ACHN (cell line): Measurements from ENCODE around the gene SSTR3.
"Not testable (repeated sequence)": the region's sequence is repeated elsewhere in the genome, so short reads cannot be mapped to it uniquely, and the experiment has no call there.

ENCODE experiments used
- DNase-seq: peaks from one replicate; pipeline ENCODE4 v3.0.0-alpha.2; 2015
- in situ Hi-C: cut with HindIII; loops from 2 replicates; pipeline ENCODE4 v1.10.0; 2017; ENCODE audit warnings: low sequenced_read_pairs, low pct_ligation_motif_present, low pct_unique_long_range_greater_than_20kb

The SSTR3 gene

DNA sequence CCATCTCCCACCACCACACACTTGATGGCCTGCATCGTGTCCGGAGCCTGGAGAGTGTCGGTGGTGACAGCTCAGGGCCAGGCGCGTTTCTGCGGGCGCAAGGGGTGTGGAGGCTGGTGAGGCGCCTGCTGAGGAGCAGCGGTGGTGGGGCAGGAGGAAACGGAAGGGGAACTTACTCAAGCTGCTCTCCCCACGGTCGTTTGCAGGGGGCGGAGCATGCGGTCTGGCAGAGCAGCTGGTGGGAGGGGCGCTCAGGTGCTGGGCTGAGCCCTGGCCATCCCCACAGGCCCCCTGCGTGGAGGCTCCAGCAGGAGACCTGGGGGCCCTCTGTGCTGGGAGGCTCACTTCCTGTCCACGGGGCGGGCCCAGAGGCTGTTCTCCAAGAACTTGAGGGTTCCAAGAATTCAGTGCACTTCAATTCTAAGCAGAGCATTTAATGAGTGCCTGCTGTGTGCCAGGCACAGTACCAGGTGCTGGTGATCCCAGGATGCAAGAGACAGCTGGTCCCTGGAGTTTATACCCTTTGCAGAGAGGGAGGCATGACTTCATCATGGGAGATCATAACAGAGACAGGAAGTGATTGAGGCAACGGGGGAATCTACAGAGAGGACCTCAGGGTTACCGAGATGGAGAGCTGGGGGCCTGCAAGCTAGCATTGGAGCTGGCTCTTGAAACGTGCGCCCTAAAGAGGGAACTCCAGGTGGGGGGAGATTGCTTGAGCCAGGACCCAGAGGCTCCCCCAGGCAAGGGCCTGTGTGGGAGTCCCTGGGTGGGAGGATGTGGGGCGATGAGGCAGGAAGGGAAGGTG lies 32.0 kb upstream of the SSTR3 start, which contains the start of gene RAC2:
TSS of gene RAC2 (minus strand) at position 156 of the 808 bp plus-strand sequence. CDS start at position 35, 121 bp downstream.
- in situ Hi-C loops = no loop called here
- DNase-seq = peak; percentile 80

- in situ Hi-C loops = no loop called here
- DNase-seq = no peak
Observed at GRCh38 chr22:37243402-37244113, 31.3 kb upstream of the SSTR3 start.

GRCh38 chr22:37242395-37242918 lies 30.2 kb upstream of the SSTR3 start:
- in situ Hi-C loops = no loop called here
- DNase-seq = peak; percentile 31

- no peak for DNase-seq
- in situ Hi-C loops = no loop called here
Observed at GRCh38 chr22:37241351-37242142, 29.3 kb upstream of the SSTR3 start.

GRCh38 chr22:37240941-37241320 lies 28.7 kb upstream of the SSTR3 start:
- in situ Hi-C loops = no loop called here
- DNase-seq = no peak

GRCh38 chr22:37240240-37240940 lies 28.1 kb upstream of the SSTR3 start:
- in situ Hi-C loops = no loop called here

GRCh38 chr22:37239336-37240239 lies 27.3 kb upstream of the SSTR3 start:
- DNase-seq = no peak
- in situ Hi-C loops = no loop called here

More at GRCh38 chr22:37240240-37240940, 28.1 kb upstream of the SSTR3 start:
- no peak for DNase-seq

DNA sequence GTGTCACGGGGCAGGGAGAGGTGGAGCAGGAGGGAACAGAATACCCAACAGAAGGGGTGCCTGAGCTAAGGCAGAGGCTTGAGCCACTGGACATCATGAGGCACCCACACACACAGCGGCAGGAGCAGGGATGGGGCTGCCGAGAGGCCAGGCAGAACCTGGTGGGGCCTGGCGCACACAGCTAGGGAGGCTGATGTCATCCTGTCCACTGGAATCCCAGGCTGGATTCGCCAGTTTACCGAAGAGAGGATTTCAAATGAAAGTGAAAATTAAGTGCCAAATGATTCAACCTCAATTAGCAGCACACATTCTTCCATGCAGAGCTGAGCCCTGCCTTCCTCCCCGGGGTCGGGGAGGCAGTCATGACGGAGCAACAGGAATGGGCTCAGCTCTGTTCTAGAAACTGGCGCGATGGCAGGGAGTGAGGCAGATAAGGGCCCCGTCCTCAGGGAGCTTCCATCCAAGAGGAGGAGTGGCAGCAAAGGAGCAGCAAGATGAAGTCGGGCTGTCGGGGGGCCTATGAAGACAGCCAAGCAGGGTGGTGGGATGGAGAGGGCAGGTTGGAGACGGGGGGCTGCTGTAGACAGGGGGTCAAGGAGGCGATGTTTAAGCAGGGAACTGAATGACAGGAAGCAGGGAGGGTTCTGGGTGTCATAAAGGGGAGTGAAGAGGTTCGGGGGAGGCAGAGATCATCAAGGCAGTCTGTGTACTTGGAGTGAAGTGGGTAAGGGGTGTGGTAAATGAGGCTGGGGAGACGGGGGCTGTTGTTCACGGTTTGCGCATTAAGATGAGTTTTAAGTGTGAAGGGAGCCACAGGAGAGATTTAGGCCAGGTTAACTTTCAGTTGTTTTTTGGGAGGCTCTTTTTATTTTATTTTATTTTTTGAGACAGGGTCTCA lies 25.3 kb upstream of the SSTR3 start:
- DNase-seq = no peak
- in situ Hi-C loops = no loop called here

DNA sequence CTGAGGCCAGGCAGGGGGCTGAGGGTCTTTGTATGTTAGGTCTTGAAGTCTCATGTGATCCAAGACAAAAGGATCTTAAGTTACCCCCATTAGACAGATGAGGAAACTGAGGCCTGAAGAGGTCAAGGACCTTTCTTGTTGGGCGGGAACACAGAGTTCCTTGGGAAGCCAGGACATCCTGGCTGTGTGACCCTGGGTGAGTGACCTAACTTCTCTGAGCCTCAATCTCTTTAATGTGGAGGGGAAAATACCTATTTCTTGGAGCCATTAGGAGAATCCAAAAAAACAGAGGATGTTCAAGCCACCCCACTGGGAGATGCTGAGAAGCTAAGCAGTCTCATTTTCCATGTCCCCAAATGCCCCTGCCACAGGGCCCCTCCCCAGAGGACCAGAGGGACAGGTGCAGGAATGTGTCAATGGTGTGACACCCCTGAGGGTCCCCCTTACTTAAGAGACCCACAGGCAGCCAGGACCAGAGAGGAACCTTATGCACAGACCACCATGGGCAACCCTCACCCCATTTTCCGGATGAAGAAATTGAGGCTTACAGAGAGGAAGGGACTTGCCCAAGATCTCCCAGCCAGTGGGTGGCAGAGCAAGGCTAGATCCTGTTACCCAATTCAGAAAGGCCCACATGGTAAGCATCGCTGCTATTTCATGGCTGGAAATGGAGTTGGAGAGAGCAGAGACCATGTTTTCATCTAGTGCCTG lies 23.8 kb upstream of the SSTR3 start:
- in situ Hi-C loops = no loop called here
- no peak for DNase-seq

GRCh38 chr22:37234736-37235711 lies 22.7 kb upstream of the SSTR3 start:
- in situ Hi-C loops = no loop called here
- no peak for DNase-seq

GRCh38 chr22:37233751-37234631 lies 21.7 kb upstream of the SSTR3 start:
- DNase-seq = no peak
- in situ Hi-C loops = no loop called here

DNA sequence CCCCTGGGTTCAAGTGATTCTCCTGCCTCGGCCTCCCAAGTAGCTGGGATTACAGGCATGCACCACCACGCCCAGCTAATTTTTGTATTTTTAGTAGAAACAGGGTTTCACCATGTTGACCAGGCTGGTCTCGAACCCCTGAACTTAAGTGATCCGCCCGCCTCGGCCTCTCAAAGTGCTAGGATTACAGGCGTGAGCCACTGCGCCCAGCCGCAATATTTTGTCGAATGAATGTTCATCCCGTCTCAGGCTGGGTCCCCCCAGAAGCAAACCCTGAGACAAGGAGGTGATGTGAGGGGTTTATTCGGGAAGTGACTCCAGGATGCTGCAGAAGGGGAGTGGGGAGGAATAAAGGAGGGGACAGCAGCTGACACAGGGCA lies 21.1 kb upstream of the SSTR3 start:
- in situ Hi-C loops, DNase-seq: not testable (repeated sequence)

DNA sequence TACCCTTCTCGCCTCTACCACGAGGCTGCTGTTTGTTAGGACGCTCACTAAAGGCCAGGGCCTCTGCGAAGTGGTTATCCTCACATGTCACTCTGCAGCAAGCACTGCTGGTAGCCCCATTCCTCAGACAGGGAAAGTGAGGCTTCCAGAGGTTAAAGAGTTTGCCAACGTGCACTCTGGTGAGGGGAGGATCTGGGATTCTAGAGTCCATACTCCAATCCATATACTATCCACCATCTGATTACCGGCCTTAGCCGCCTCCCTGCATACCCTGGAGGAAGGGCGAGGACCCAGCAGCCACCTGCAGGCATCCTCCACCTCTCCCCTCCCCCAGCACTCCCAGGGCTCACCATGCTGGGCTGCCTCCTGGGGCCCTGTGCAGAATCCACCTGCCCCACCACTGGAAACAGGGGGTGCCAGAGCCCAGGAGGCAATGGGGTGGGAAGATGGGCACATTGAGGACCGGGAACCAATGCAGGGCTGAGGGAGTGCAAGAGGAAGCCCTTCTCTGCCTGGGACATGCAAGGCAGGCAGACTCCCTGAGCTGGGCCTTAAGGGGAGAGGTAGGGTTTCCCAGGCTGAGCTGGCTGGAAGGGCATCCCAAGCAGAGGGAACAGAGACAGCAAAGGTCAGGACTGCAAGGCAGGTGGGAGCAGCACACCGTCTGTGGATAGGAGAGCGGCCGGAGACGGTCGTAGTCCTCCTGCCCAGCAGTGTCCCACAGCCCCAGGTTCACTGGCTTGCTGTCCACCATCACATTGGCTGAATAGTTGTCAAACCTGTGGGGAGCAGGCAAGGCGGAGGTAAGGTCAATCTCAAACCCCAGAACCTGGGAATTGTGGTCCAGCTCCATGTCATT lies 20.1 kb upstream of the SSTR3 start:
- in situ Hi-C loops = no loop called here
- no peak for DNase-seq
